Prostate gland (tissue), 2 donors: ENCODE measurements around the gene AGAP5.

Experiments used
- CTCF ChIP-seq, 4 experiments: fragments of 200-600 bp in 2 of 4; fragments of 450-650 bp in 2 of 4; sonication (generic) in 2 of 4; IDR thresholded peaks; 1 replicate in 3 of 4; 2 replicates in 1 of 4; pipeline ENCODE4 v1.5.1; 2016 to 2019; ENCODE audit warnings: antibody characterized with exemption in 4 of 4, mild to moderate bottlenecking in 2 of 4, moderate library complexity in 2 of 4
- POLR2A ChIP-seq: fragments of 450-650 bp; IDR thresholded peaks from one replicate; pipeline ENCODE4 v1.6.1; 2016; ENCODE audit warnings: antibody characterized with exemption, mild to moderate bottlenecking

DNA sequence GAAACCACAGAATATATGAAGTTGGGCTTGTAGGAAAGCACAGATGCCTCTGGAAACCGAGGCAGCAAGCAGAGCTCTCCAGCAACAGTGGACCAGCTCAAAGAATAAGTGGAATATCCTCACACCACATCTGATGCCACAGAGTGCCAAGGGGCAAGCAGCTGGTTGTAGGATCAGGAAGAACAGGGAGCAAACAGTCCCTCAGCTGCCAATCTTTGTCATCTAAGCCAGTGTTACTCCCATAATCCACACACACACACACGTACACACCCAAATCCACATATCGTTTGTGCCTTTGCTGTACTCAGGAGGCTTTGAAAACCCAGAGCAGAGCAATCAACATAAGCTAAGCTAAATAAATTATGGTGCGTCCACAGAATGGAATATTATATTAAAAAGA lies 25.6 kb upstream of the AGAP5 start:
- TF ChIP-seq CTCF (IDR thresholded peaks at IDR 0.05): no peak
- TF ChIP-seq POLR2A: no peak
